ENCODE results near the gene ZDHHC19.

GRCh38 chr3:196222876-196223595, 11.8 kb upstream of the ZDHHC19 start:
- TF ChIP-seq, protein P1, sequence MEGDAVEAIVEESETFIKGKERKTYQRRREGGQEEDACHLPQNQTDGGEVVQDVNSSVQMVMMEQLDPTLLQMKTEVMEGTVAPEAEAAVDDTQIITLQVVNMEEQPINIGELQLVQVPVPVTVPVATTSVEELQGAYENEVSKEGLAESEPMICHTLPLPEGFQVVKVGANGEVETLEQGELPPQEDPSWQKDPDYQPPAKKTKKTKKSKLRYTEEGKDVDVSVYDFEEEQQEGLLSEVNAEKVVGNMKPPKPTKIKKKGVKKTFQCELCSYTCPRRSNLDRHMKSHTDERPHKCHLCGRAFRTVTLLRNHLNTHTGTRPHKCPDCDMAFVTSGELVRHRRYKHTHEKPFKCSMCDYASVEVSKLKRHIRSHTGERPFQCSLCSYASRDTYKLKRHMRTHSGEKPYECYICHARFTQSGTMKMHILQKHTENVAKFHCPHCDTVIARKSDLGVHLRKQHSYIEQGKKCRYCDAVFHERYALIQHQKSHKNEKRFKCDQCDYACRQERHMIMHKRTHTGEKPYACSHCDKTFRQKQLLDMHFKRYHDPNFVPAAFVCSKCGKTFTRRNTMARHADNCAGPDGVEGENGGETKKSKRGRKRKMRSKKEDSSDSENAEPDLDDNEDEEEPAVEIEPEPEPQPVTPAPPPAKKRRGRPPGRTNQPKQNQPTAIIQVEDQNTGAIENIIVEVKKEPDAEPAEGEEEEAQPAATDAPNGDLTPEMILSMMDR (IDR thresholded peaks at IDR 0.05), result no peak
- TF ChIP-seq POLR2A (IDR thresholded peaks at IDR 0.05) (no peak), POLR2AphosphoS5 (IDR thresholded peaks at IDR 0.05) (no peak)
